Left ventricle myocardium superior (tissue), 1 donor: ENCODE measurements around the gene EVI2B. TPM values are rescaled to one million over a fixed set of nuclear protein-coding genes. Genes with fewer than 3 reads are reported as not detected.
"Not testable (repeated sequence)": the region's sequence is repeated elsewhere in the genome, so short reads cannot be mapped to it uniquely, and the experiment has no call there.

Experiments used
- ATAC-seq: fragments of 200-7000 bp; cut with Tn5 transposase; one replicate; pipeline ENCODE4 v1.9.1; 2020; ENCODE audit warnings: mild to moderate bottlenecking, moderate library complexity
- DNase-seq: peaks from one replicate; pipeline ENCODE4 v3.0.0-alpha.2; 2020
- intact Hi-C: fragments of 100-400 bp; cut with micrococcal nuclease; formaldehyde crosslinking; loops from one replicate; pipeline ENCODE4 v1.11.0; 2022
- long read RNA-seq: library from polyadenylated mRNA; unstranded; transcript quantifications from one replicate; pipeline ENCODE4 v2.0.0, GENCODE V29; 2021
- total RNA-seq: library from RNA; stranded (reverse); fragmentation: NEBNext Ultra II Directional; extraction: Animal tissue kit (Norgen Biotek cat#: 25700); gene quantifications from one replicate; pipeline ENCODE4 v1.2.1, GENCODE V29; 2021
- donor health status: DM: no; HTN: yes; CAD: no; lungs with severe emphysema.

The EVI2B gene
- 4.4 TPM for total RNA-seq
- long read RNA-seq, partial matches to known transcripts, result 0 of 4 reads
- long read RNA-seq, other reads (novel, unspliced or antisense), result 0 of 4 reads

- ATAC-seq, result no peak
These were observed at the start of gene EVI2B for GRCh38 chr17:31313982-31314781. TSS of gene EVI2B (minus strand) at chr17:31314054. CDS start at chr17:31305609, 8,445 bp downstream.

GRCh38 chr17:31357839-31358394 is 44.1 kb upstream of the EVI2B start:
- ATAC-seq (no peak), DNase-seq (no peak)
- intact Hi-C loops, result no loop called here

More at GRCh38 chr17:31313982-31314781, at the start of gene EVI2B:
- DNase-seq, result no peak
- intact Hi-C loops, result no loop called here

- DNase-seq, result no peak
- intact Hi-C loops, result no loop called here
- no peak for ATAC-seq
These were observed 43.2 kb upstream of the EVI2B start for GRCh38 chr17:31357091-31357490.

- intact Hi-C loops, result no loop called here
- ATAC-seq, result no peak
These were observed 42.1 kb upstream of the EVI2B start for GRCh38 chr17:31355935-31356334.

GRCh38 chr17:31349454-31349853 is 35.6 kb upstream of the EVI2B start:
- intact Hi-C loops, result no loop called here
- no peak for DNase-seq
- no peak for ATAC-seq

More at GRCh38 chr17:31355935-31356334, 42.1 kb upstream of the EVI2B start:
- DNase-seq, result no peak

GRCh38 chr17:31345191-31345747 is 31.4 kb upstream of the EVI2B start:
- intact Hi-C loops, DNase-seq, ATAC-seq: not testable (repeated sequence)

- peak; percentile 25 for ATAC-seq
- intact Hi-C loops, result no loop called here
- DNase-seq, result no peak
These were observed 26.2 kb upstream of the EVI2B start for GRCh38 chr17:31339906-31340661.

GRCh38 chr17:31329221-31329620 is 15.4 kb upstream of the EVI2B start:
- intact Hi-C loops, result no loop called here
- no peak for DNase-seq
- no peak for ATAC-seq

- intact Hi-C loops, result no loop called here
- DNase-seq (no peak), ATAC-seq (no peak)
These were observed 14.3 kb upstream of the EVI2B start for GRCh38 chr17:31328160-31328535.

GRCh38 chr17:31327534-31328159 is 13.8 kb upstream of the EVI2B start:
- DNase-seq, result no peak
- ATAC-seq, result no peak
- intact Hi-C loops, result no loop called here

GRCh38 chr17:31323551-31323950 is 9.7 kb upstream of the EVI2B start:
- intact Hi-C loops, result no loop called here
- ATAC-seq (no peak), DNase-seq (no peak)

GRCh38 chr17:31321966-31322365 is 8.1 kb upstream of the EVI2B start:
- ATAC-seq (no peak), DNase-seq (no peak)
- intact Hi-C loops, result no loop called here

GRCh38 chr17:31321481-31321880 is 7.6 kb upstream of the EVI2B start, which contains the start of gene EVI2A:
TSS of gene EVI2A (minus strand) at chr17:31321622. CDS start at chr17:31319013, 2,609 bp downstream.
- ATAC-seq, result peak; percentile 51
- intact Hi-C loops, result no loop called here
- DNase-seq, result no peak

- no peak for DNase-seq
- intact Hi-C loops, result no loop called here
- no peak for ATAC-seq
These were observed 6.9 kb upstream of the EVI2B start for GRCh38 chr17:31320791-31321190.

- ATAC-seq, result no peak
- DNase-seq, result no peak
- intact Hi-C loops, result no loop called here
These were observed 6.4 kb upstream of the EVI2B start for GRCh38 chr17:31320241-31320640.

- DNase-seq, result no peak
- intact Hi-C loops, result no loop called here
- ATAC-seq, result no peak
These were observed 5.2 kb upstream of the EVI2B start for GRCh38 chr17:31318851-31319661.

- ATAC-seq (peak; percentile 91), DNase-seq (peak; percentile 51)
- intact Hi-C loops, result no loop called here
These were observed 4.5 kb upstream of the EVI2B start for GRCh38 chr17:31318298-31318801.

GRCh38 chr17:31314782-31315100 is 887 bp upstream of the EVI2B start:
- ATAC-seq, result no peak
- no peak for DNase-seq
- intact Hi-C loops, result no loop called here
